GM13977 (cell line): ENCODE results near the gene NEUROD2.

Source experiments
- DNase-seq: peaks from one replicate; pipeline ENCODE4 v3.0.0; 2012; ENCODE audit warnings: low spot score
- in situ Hi-C: fragments of 300-500 bp; cut with MboI; formaldehyde crosslinking; loops from one replicate; pipeline ENCODE4 v1.12.0; 2022; ENCODE audit warnings: low sequenced_read_pairs, low pct_unique_long_range_greater_than_20kb, mixed read lengths, inconsistent platforms; ENCODE audit not compliant: unreplicated experiment
- TF ChIP-seq, protein P1 (sequence below): IDR thresholded peaks from 2 replicates; pipeline ENCODE4 v1.5.1; 2012; ENCODE audit warnings: mild to moderate bottlenecking, control low read depth; ENCODE audit not compliant: insufficient read depth; ENCODE audit errors: extremely low read depth, missing control alignments

The NEUROD2 gene

DNA sequence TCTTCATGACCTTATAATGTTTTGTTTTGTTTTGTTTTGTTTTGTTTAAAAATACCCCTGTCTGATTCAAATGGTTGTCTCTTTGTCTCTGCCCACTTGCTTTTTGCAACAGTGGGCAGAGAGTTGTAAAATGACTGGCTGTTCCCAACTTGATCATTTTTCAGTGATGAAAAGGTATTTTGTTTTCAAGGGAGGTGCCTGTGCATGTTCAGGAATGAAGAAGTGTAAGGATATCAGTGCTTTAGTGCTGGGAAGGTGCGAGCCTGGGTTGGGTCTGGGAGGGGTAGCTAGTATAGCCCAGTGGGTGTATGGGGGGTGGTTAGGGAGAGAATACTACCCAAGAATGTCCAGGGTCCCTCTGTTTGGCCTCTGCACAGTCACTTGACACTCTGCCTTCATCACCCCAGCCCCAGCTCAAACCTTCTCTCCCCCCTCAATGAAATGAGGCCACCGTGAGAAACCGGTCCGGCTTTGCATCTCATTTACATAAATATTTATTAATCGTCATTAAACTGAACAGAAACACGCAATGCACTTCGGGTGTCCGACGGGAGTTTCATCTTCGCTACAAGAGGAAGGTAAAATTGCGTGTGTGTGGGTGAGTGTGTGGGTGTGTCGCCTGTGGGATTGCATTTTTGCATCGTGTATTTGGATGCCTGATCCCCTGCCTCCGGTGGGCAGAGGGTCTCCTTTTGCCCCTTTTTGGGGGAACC is 4.3 kb downstream of the NEUROD2 start:
- no peak for DNase-seq
- TF ChIP-seq, protein P1, sequence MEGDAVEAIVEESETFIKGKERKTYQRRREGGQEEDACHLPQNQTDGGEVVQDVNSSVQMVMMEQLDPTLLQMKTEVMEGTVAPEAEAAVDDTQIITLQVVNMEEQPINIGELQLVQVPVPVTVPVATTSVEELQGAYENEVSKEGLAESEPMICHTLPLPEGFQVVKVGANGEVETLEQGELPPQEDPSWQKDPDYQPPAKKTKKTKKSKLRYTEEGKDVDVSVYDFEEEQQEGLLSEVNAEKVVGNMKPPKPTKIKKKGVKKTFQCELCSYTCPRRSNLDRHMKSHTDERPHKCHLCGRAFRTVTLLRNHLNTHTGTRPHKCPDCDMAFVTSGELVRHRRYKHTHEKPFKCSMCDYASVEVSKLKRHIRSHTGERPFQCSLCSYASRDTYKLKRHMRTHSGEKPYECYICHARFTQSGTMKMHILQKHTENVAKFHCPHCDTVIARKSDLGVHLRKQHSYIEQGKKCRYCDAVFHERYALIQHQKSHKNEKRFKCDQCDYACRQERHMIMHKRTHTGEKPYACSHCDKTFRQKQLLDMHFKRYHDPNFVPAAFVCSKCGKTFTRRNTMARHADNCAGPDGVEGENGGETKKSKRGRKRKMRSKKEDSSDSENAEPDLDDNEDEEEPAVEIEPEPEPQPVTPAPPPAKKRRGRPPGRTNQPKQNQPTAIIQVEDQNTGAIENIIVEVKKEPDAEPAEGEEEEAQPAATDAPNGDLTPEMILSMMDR = no peak
- in situ Hi-C loops = no loop called here

- DNase-seq = no peak
- in situ Hi-C loops = no loop called here
- TF ChIP-seq, protein P1 = no peak
Observed at GRCh38 chr17:39602533-39603303, 5.0 kb downstream of the NEUROD2 start.

DNA sequence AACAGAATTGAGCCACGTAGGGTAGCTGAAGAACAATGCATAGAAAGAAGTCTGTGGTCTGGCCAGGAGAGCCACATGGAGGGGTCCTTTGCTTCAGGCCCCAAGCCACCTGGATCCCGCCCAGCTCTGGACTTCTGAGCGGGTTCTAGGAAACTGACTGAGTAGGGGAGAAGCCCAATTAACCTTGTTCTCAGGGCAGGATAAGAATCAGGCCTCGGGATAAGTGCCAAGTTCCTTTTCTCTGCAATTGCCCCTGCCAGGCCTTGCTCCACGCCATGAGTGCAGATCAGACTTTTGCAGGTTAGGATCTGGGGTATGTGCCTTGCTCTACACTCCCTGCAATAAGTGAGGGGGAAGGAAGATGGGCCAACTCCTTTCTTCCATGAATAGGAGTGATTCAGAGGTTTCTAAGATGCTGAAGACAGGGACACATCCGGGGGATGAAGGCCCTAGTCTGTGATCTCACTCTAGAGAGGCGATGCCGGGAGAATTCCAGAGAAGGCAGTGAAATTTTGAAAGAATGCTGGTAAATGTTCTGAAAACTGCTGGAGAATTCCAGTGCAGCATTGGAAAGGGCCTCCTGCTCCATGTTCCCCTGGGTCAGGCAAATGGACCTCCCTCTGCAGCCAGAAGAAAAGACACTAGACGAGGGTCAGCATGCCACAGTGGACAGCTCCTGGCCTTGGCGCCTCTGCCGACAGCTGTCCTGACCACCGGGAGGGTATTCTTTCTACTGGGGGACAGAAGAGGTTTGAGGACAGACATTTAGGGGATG is 5.8 kb downstream of the NEUROD2 start:
- DNase-seq = no peak
- in situ Hi-C loops = no loop called here
- TF ChIP-seq, protein P1 = no peak

- in situ Hi-C loops = no loop called here
- TF ChIP-seq, protein P1 = no peak
- DNase-seq = no peak
Observed at GRCh38 chr17:39600997-39601597, 6.6 kb downstream of the NEUROD2 start.

DNA sequence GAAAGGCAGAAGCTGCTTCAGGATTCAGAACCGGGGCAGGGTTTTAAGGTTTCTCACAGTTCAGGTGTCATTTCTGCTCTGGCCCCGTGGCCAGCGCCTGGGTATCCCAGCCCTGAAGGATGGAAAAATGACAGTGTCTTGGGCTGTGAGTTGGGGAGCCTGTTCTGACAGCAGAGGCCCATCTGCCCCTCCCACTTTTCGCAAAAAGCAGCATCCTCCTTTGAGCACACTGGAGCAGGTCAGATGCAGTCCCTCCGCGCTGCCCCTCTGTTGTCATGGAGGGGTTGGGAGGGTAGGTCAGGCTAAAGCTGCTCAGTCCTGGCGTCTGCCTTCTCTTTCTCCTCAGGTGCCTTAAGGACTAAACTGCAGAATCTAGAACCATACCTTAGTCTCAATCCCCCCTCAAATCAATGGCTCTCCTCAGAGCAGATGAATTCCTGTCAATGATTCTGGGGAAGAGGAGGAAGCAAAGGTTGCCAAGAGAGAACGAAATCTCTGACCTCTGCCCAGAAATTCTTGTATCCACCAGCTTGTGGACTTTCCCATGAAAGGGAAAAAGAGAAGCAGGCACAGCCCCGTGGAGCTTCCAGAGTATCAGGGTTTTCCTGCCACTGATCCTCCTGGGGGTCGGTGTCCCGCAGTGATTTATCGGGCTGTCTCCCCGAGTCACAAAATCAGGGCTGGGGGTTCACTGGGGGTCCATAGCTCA is 7.3 kb downstream of the NEUROD2 start:
- DNase-seq = no peak
- in situ Hi-C loops = no loop called here
- TF ChIP-seq, protein P1 = no peak
